AG08396 (cell line): ENCODE data around the gene OR2T5.
"Not testable (repeated sequence)": the region's sequence is repeated elsewhere in the genome, so short reads cannot be mapped to it uniquely, and the experiment has no call there.

Experiments
- DNase-seq: peaks from one replicate; pipeline ENCODE4 v3.0.0; 2012; ENCODE audit warnings: low spot score, mixed read lengths

The OR2T5 gene

DNA sequence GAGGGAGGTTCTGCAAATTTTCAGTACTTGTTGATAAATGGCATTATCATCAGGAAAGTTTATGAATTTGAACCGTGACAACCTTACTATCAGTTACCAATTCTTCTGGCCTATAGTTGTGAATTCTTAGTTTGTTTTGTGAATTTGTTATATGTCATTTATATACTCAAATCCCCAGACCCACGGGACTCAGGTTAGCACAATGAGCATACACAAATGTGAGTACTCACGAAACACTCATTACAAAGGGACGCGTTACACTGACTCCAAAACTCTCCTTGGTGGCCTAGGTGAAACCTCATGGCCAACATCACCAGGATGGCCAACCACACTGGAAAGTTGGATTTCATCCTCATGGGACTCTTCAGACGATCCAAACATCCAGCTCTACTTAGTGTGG lies at the start of gene OR2T5:
OR2T5 (plus strand) TSS at position 301 of the 400 bp plus-strand sequence; CDS start at position 301, 0 bp downstream.
- DNase-seq: not testable (repeated sequence)

GRCh38 chr1:248438668-248439067 lies 49.7 kb upstream of the OR2T5 start:
- DNase-seq: not testable (repeated sequence)

DNA sequence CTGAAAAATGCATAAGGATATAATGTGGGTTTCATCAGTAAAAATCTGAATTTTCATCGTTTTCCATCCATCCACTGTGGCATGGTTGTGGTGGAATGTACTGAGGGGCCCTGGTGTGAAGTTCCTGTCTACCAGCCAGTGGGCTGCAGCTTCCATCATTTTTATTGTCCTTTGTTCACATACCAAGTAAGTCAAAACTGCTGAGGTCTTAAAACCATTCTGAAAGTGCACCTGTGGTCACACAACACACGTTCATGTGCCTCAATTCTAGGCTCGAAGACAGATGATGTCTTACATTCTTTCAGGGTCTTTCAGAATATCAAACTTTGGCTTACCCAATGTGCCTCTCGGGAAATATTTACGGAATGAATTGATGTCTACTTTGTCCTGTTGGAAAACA lies 49.1 kb upstream of the OR2T5 start:
- DNase-seq: not testable (repeated sequence)

DNA sequence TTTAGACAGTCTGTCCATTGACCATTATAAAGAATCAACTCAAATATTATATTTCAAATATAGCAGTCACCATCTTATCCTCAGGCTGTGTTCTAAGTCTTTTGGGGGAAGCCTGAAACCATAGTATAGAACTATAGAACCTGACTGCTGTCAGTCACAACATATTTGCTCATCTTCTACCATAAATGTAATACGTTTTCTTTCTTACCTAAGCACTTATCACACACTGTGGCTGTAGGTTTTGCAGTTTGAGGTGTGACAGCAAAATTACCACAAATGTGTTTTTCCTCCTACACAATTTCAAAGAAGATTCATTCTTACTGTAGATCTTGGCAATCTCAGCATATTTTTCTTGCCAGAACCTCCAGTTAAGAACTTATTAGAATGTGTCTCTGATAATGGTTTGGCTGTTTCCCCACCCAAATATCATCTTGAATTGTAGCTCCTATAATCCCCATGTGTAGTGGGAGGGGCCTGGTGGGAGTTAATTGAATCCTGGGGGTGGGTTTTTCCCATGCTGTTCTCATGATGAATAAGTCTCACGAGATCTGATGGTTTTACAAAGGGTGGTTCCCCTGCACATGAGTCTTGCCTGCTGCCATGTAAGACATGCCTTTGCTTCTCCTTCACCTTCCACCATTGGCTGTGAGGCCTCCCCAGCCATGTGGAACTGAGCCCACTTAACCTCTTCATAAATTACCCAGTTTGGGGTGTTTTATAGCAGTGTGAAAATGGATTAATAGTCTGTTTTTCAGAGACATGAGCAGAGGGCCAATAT lies 45.7 kb upstream of the OR2T5 start:
- not testable (repeated sequence) for DNase-seq

- not testable (repeated sequence) for DNase-seq
These were observed 43.8 kb upstream of the OR2T5 start for GRCh38 chr1:248444603-248445002.

GRCh38 chr1:248445399-248445798 lies 43.0 kb upstream of the OR2T5 start, which contains the start of gene OR2T2:
Gene OR2T2 (plus strand): TSS chr1:248445637. CDS start chr1:248452798, 7,161 bp downstream.
- DNase-seq: not testable (repeated sequence)

GRCh38 chr1:248448409-248449074 lies 39.8 kb upstream of the OR2T5 start:
- DNase-seq: not testable (repeated sequence)

GRCh38 chr1:248449821-248450465 lies 38.4 kb upstream of the OR2T5 start:
- not testable (repeated sequence) for DNase-seq

DNA sequence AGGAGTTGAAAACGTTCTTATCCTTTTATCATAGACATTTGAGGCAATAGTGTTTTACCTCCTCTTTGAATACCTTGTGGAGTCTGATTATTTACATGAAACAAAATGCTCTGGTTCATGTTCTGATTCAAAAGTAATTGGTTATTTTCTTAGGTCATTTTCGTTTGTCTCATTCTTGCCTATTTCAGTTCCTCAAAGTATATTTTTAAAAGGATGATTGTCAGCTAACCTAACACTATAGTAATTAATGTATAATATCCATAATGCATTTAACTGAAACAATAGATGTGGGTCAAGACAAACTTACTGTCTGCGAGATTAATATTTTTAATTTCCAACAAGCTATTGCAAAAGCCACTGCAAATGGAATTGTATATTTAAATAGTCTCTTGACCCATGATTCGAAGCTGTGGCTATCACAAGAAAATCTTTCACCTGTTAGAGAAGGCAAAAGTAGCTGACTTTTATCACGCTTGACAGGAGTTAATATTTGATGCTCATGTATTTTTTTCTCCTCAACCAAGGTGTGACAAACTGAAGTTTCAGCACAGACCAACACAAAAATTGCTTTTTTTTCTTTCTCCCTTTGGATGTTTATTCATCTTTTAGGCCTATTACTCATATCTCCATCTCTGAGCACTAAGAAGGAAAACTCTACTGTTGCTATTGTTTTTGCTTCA lies 37.8 kb upstream of the OR2T5 start:
- DNase-seq: not testable (repeated sequence)

DNA sequence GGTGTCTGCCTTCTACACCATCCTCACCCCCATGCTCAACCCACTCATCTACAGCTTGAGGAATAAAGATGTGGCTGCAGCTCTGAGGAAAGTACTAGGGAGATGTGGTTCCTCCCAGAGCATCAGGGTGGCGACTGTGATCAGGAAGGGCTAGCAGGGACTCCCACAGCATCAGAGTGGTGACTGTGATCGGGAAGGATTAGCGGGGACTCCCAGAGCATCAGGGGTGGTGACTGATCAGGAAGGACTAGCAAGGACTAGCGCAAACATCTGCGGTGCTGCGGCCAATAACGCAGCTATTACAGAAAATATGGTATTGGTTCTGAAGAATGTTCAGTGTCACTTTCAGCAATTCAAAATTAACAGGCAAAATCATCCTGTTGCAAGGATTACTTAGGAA lies 34.8 kb upstream of the OR2T5 start:
- not testable (repeated sequence) for DNase-seq

GRCh38 chr1:248455045-248455444 lies 33.3 kb upstream of the OR2T5 start:
- not testable (repeated sequence) for DNase-seq

DNA sequence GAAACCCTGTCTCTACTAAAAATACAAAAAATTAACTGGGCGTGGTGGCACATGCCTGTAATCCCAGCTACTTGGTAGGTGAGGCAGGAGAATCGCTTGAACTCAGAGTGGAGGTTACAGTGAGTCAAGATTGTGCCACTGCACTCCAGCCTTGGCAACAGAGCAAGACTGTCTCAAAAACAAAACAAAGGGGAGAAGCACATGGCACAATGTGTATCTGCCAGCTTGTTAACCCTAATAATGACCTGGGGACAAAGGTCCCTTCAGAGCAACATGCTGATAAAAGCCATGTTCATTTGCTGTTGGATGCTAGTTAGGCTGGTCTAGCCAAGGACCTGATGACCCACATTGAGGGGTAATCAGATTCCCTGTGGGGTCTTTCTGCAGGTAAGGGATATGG lies 31.8 kb upstream of the OR2T5 start:
- DNase-seq: not testable (repeated sequence)

- not testable (repeated sequence) for DNase-seq
These were observed 29.3 kb upstream of the OR2T5 start for GRCh38 chr1:248459117-248459516.

DNA sequence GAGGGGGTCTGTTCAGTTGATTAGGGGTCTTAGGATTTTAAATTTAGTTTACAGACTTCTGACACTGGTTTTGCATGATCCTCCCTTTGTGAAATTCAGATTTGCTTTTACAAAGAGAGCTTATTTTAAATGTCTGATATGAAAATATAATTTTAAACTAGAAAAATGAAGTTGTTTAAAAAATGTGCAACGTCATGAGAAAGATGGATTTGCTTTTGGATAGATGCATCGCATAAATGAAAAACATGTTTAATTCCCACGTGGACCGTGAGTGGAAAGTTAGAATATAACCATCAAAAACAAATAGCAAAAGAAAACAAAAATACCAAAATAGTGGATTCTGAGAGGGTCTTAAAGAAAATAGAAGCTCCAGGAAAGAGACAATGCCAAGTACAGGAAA lies 17.2 kb upstream of the OR2T5 start:
- no peak for DNase-seq

DNA sequence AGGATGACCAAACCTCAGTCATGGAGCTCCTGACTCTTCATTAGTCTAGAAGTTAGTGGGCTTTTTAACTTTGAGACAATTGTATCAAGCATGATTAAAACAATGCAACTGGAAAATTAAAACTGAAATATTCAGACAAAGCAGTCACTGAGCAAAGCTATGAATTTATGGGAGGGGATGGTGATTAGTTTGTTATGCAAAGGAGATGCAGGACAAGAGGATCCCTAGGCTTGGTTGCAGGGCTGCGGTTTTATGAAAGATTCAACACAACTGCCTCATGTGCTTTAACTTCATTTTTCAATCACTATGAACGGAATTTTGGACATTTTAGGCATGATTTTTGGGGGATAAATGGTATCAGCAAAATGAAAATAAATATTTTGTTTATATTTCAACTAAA lies 16.3 kb upstream of the OR2T5 start:
- not testable (repeated sequence) for DNase-seq

- DNase-seq: not testable (repeated sequence)
These were observed 15.3 kb upstream of the OR2T5 start, which contains the start of gene OR2T3 for GRCh38 chr1:248473051-248473450. Gene OR2T3 (plus strand): TSS chr1:248473351. CDS start chr1:248473351, 0 bp downstream.

- not testable (repeated sequence) for DNase-seq
These were observed 12.7 kb upstream of the OR2T5 start for GRCh38 chr1:248475660-248476059.

GRCh38 chr1:248481686-248482579 lies 6.5 kb upstream of the OR2T5 start:
- DNase-seq: not testable (repeated sequence)

- DNase-seq: not testable (repeated sequence)
These were observed 8.3 kb downstream of the OR2T5 start for GRCh38 chr1:248496661-248497060.

DNA sequence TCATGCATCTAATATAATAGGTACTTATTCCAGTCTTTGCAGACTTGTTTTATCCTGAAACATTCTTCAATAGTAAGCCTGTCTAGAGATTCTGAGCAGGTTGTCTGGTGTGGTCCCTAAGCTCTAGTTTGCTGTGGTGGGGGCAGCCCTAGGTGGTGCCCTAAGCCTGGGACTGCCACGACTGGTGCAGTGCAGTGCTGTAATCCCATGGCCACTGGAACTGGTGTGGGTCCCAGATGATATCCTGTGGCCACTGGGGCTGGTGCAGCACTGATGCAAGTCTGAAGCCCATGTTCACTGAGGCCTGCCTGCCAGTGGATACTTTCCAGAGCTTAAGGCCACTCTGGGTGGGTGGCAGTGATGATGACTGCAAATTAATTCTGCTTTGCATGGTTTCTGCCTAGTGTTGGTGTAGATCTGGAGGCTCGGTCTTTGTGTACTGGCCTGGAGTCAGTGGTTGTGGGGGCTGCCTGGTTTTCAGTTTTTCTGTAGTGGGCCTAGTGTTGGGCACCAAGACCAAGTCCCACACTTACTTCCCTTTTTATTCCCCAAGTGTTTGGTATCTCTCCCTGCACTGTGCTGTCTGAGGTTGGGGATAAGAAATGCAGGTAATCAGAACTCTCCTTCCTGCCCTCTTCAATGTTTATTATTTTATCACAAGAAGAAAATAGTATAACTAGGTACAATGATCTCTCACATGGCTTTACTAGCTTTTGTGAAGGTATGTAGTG lies 12.1 kb downstream of the OR2T5 start:
- DNase-seq: not testable (repeated sequence)
